ENCODE results near the gene AKT1.

Gene AKT1

DNA sequence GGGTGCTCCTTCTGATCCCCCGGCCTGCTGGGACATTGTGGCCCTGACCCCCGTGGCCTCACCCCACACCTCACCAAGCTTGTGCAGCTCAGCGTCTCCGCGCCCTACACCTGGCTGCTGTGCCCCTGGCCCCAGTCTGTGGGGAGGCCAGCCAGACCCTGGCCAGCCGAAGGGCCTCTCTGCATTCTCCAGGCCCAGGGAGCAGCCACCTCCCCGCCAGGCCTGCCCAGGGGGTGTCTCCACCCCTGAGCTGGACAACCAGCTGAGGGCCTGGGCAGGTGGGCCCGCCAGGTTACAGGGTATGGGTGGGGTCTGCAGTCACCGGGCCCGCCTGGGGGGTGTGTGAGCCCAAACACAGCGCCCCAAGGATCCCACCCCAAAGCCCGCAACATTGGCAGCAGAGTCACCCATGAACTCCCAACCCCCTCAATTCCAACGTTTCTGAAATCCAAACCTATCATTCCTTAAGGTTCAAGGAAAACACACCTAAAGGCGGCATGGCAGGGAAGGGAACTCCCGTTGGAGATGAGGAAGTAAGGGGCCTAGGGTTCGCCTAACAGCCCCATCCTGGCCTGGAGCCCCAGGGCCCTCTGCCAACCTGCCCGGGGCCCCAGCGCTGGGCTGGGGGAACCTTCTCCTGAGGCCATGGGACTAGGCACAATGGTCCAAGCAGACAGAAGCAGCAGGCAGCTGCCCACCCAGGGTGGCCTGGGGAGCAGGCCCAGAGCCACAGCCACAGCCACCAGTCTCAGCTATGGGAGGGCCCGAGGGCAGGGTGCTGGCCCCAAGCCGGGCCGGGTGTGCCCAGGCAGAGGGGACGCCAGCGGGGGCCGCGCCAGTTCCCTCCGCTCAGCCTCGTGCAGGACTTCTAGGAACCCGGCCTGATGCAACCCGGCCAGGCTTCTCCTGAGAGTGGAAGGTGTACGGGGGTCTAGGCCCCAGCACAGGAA, 8.5 kb downstream of the AKT1 start:
- H2AFZ ChIP-seq (ENCODE audit: low read length): no peak overlapping the region
- no CpG with 5 or more reads among the region's 30 CpGs for WGBS, 2 donors (ENCODE audit: extremely low coverage in 2 of 2, insufficient read length in 2 of 2, insufficient replicate concordance in 1 of 2)
- H4K8ac ChIP-seq (ENCODE audit: low read depth, low read length): no peak overlapping the region
- H3K9ac ChIP-seq (ENCODE audit: low read depth, low read length, poor library complexity): no peak overlapping the region
- H3K27ac ChIP-seq (replicated peaks; ENCODE audit: low read length): no peak overlapping the region
- H3K23ac ChIP-seq (ENCODE audit: low read depth, low read length, poor library complexity): no peak overlapping the region
- no peak for DNase-seq (ENCODE audit: low spot score)
- H3K27me3 ChIP-seq (ENCODE audit: control insufficient read depth in 3 of 3, insufficient read depth in 3 of 3, low read depth in 1 of 3, low read length in 3 of 3): no peaks in the 10 kb centered on the region
- no peak overlapping the region for H3K14ac ChIP-seq (ENCODE audit: low read length)
- H3K4me2 ChIP-seq (ENCODE audit: insufficient read depth, low read length, poor library complexity, severe bottlenecking): no peak overlapping the region
- H2BK5ac ChIP-seq (ENCODE audit: low read length): no peak overlapping the region
- no peak overlapping the region for H2BK120ac ChIP-seq (ENCODE audit: low read depth, low read length)
- H3K4me1 ChIP-seq (ENCODE audit: control insufficient read depth in 2 of 2, insufficient read depth in 1 of 2, low read depth in 1 of 2, low read length in 2 of 2): no peaks in the 10 kb centered on the region
- no peak overlapping the region for H3K4me3 ChIP-seq (ENCODE audit: low read length in 2 of 2)
- H4K91ac ChIP-seq (ENCODE audit: low read depth, low read length, poor library complexity): no peak overlapping the region
- no peak overlapping the region for H3K18ac ChIP-seq (ENCODE audit: low read length)
- H2BK15ac ChIP-seq (ENCODE audit: low read length): no peak overlapping the region
- no peak overlapping the region for H3K4ac ChIP-seq (ENCODE audit: low read length)
- H3K36me3 ChIP-seq (replicated peaks in 1 of 2; ENCODE audit: control insufficient read depth in 2 of 2, insufficient read depth in 2 of 2, low read length in 2 of 2): peaks cover 13 to 78% of the 10 kb centered on the region in 2 donors
- H3K79me1 ChIP-seq (ENCODE audit: low read depth, low read length): peaks cover 37% of the 10 kb centered on the region
- no peak overlapping the region for H2BK12ac ChIP-seq (ENCODE audit: low read length)
- H3K9me3 ChIP-seq (replicated peaks in 1 of 2; ENCODE audit: control insufficient read depth in 2 of 2, insufficient read depth in 1 of 2, low read depth in 1 of 2, low read length in 2 of 2): no peaks in the 10 kb centered on the region
- peak overlapping the region; percentile 28 for H2AK5ac ChIP-seq (ENCODE audit: low read depth, low read length)

DNA sequence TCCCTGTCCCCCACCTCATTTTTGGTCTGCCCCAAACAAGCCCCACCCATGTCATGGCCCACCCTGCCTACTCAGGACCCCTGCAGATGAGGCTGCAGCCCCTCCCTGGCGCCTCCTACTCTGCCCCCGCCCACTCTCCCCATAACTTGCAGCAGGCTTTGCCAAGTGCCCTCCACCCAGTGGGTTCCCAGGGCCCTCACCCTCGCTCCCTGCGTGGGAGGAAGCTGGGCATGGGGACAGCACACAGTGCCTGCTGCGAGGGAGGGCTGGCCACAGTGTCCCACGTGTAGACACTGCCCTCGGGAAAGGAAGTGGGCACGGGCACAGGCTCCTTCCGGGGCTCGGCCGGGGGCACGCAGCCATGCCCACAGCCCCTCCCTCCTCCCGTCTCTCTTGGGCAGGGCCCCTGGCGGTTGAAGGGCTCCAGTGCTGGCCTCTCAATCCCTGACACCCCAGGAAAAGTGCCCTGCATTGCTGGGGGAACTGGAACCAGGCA, 9.4 kb downstream of the AKT1 start:
- no peak overlapping the region for H3K18ac ChIP-seq (ENCODE audit: low read length)
- H4K8ac ChIP-seq (ENCODE audit: low read depth, low read length): no peak overlapping the region
- H3K23ac ChIP-seq (ENCODE audit: low read depth, low read length, poor library complexity): no peak overlapping the region
- H3K4me2 ChIP-seq (ENCODE audit: insufficient read depth, low read length, poor library complexity, severe bottlenecking): no peak overlapping the region
- H4K91ac ChIP-seq (ENCODE audit: low read depth, low read length, poor library complexity): no peak overlapping the region
- H2BK15ac ChIP-seq (ENCODE audit: low read length): no peak overlapping the region
- H2AFZ ChIP-seq (ENCODE audit: low read length): no peak overlapping the region
- no peaks in the 10 kb centered on the region for H3K27me3 ChIP-seq (ENCODE audit: control insufficient read depth in 3 of 3, insufficient read depth in 3 of 3, low read depth in 1 of 3, low read length in 3 of 3)
- H3K79me1 ChIP-seq (ENCODE audit: low read depth, low read length): peaks cover 36% of the 10 kb centered on the region
- no peak overlapping the region for H3K4ac ChIP-seq (ENCODE audit: low read length)
- no peak overlapping the region for H2AK5ac ChIP-seq (ENCODE audit: low read depth, low read length)
- H3K27ac ChIP-seq (replicated peaks; ENCODE audit: low read length): no peak overlapping the region
- H2BK12ac ChIP-seq (ENCODE audit: low read length): no peak overlapping the region
- H3K4me3 ChIP-seq (ENCODE audit: low read length in 2 of 2): no peak overlapping the region
- H2BK5ac ChIP-seq (ENCODE audit: low read length): no peak overlapping the region
- no CpG with 5 or more reads among the region's 14 CpGs for WGBS, 2 donors (ENCODE audit: extremely low coverage in 2 of 2, insufficient read length in 2 of 2, insufficient replicate concordance in 1 of 2)
- no peak overlapping the region for H3K14ac ChIP-seq (ENCODE audit: low read length)
- H3K9me3 ChIP-seq (replicated peaks in 1 of 2; ENCODE audit: control insufficient read depth in 2 of 2, insufficient read depth in 1 of 2, low read depth in 1 of 2, low read length in 2 of 2): no peaks in the 10 kb centered on the region
- H2BK120ac ChIP-seq (ENCODE audit: low read depth, low read length): no peak overlapping the region
- no peaks in the 10 kb centered on the region for H3K4me1 ChIP-seq (ENCODE audit: control insufficient read depth in 2 of 2, insufficient read depth in 1 of 2, low read depth in 1 of 2, low read length in 2 of 2)
- H3K36me3 ChIP-seq (replicated peaks in 1 of 2; ENCODE audit: control insufficient read depth in 2 of 2, insufficient read depth in 2 of 2, low read length in 2 of 2): peaks cover 8 to 69% of the 10 kb centered on the region in 2 donors
- H3K9ac ChIP-seq (ENCODE audit: low read depth, low read length, poor library complexity): no peak overlapping the region
- no peak for DNase-seq (ENCODE audit: low spot score)

DNA sequence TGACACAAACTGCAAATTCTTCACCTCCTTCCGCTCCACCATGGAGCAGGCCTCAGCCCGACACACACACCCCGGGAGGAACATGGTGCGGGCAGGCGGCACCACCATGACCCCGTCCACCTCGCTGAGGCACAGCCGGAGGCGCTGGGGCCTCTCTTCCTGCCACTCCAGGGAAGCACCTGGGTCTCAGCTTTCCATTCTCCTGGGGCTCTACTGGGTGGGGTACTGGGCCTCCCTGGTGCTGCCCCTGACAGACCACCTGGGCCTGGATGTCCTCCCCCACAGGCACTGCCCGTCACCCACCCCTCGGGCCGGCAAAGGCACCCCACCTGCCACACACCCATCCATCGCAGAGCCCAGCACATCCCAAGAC, 9.9 kb downstream of the AKT1 start:
- H3K4me1 ChIP-seq (ENCODE audit: control insufficient read depth in 2 of 2, insufficient read depth in 1 of 2, low read depth in 1 of 2, low read length in 2 of 2): no peaks in the 10 kb centered on the region
- H3K79me1 ChIP-seq (ENCODE audit: low read depth, low read length): peaks cover 33% of the 10 kb centered on the region
- no peak overlapping the region for H2BK12ac ChIP-seq (ENCODE audit: low read length)
- H2AK5ac ChIP-seq (ENCODE audit: low read depth, low read length): no peak overlapping the region
- H2AFZ ChIP-seq (ENCODE audit: low read length): no peak overlapping the region
- no peak overlapping the region for H3K4me3 ChIP-seq (ENCODE audit: low read length in 2 of 2)
- H3K18ac ChIP-seq (ENCODE audit: low read length): no peak overlapping the region
- no peak overlapping the region for H4K91ac ChIP-seq (ENCODE audit: low read depth, low read length, poor library complexity)
- no peak overlapping the region for H3K23ac ChIP-seq (ENCODE audit: low read depth, low read length, poor library complexity)
- H3K9me3 ChIP-seq (replicated peaks in 1 of 2; ENCODE audit: control insufficient read depth in 2 of 2, insufficient read depth in 1 of 2, low read depth in 1 of 2, low read length in 2 of 2): no peaks in the 10 kb centered on the region
- peaks cover 6 to 68% of the 10 kb centered on the region in 2 donors for H3K36me3 ChIP-seq (replicated peaks in 1 of 2; ENCODE audit: control insufficient read depth in 2 of 2, insufficient read depth in 2 of 2, low read length in 2 of 2)
- no peaks in the 10 kb centered on the region for H3K27me3 ChIP-seq (ENCODE audit: control insufficient read depth in 3 of 3, insufficient read depth in 3 of 3, low read depth in 1 of 3, low read length in 3 of 3)
- no peak overlapping the region for H2BK120ac ChIP-seq (ENCODE audit: low read depth, low read length)
- no peak overlapping the region for H2BK5ac ChIP-seq (ENCODE audit: low read length)
- H2BK15ac ChIP-seq (ENCODE audit: low read length): no peak overlapping the region
- no peak overlapping the region for H3K9ac ChIP-seq (ENCODE audit: low read depth, low read length, poor library complexity)
- no CpG with 5 or more reads among the region's 13 CpGs for WGBS, 2 donors (ENCODE audit: extremely low coverage in 2 of 2, insufficient read length in 2 of 2, insufficient replicate concordance in 1 of 2)
- H3K14ac ChIP-seq (ENCODE audit: low read length): no peak overlapping the region
- no peak for DNase-seq (ENCODE audit: low spot score)
- no peak overlapping the region for H3K4ac ChIP-seq (ENCODE audit: low read length)
- no peak overlapping the region for H3K27ac ChIP-seq (replicated peaks; ENCODE audit: low read length)
- no peak overlapping the region for H3K4me2 ChIP-seq (ENCODE audit: insufficient read depth, low read length, poor library complexity, severe bottlenecking)
- no peak overlapping the region for H4K8ac ChIP-seq (ENCODE audit: low read depth, low read length)

DNA sequence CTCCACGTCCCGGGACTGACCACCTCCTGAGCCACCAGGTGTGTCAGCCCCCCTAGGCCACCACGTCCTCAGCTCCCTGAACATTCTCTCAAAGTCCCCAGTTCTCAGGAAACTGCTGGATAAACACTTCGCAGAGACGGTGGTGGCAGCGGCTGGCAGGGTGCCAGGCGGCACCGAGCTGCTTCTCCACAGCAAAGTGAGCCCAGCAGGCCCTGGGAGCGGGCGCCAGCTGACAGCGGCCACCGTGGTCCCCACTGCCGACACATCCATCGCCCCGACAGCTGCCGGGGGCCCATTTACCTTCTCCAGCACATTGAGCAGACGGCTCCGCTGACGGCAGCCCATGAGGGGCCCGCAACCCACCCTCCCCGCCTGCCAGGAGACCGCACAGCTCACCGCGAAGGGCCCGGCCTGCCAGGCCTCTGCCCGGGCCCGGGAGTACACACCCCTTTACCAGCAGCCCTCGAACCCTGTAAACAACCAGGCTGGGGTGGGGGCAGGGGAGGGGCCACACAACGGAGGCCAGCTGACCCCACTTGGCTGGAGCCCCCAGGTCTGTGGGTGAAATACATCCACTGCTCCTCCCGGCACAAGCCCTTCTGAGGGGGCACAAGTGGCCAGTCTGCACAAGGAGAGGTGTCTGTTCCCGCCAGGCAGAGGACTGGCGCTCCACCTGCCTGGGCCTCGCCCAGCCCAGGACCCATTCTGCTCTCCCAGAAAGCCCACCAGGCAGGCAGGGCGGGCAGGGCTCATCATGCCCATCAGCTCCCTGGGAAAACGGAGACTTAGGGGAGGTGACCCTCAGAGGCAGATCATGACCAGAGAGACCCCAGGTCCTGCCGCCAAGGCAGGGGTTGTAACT, 10.5 kb downstream of the AKT1 start:
- Histone ChIP-seq H2AFZ (ENCODE audit: low read length) (no peak overlapping the region), H3K4ac (ENCODE audit: low read length) (no peak overlapping the region), H4K91ac (ENCODE audit: low read depth, low read length, poor library complexity) (no peak overlapping the region), H3K36me3 (replicated peaks in 1 of 2; ENCODE audit: control insufficient read depth in 2 of 2, insufficient read depth in 2 of 2, low read length in 2 of 2) (peaks cover 5 to 65% of the 10 kb centered on the region in 2 donors), H3K79me1 (ENCODE audit: low read depth, low read length) (peaks cover 28% of the 10 kb centered on the region), H2BK15ac (ENCODE audit: low read length) (no peak overlapping the region), H2BK12ac (ENCODE audit: low read length) (no peak overlapping the region), H3K18ac (ENCODE audit: low read length) (no peak overlapping the region), H3K4me2 (ENCODE audit: insufficient read depth, low read length, poor library complexity, severe bottlenecking) (no peak overlapping the region), H3K27ac (replicated peaks; ENCODE audit: low read length) (no peak overlapping the region), H2AK5ac (ENCODE audit: low read depth, low read length) (no peak overlapping the region), H3K9me3 (replicated peaks in 1 of 2; ENCODE audit: control insufficient read depth in 2 of 2, insufficient read depth in 1 of 2, low read depth in 1 of 2, low read length in 2 of 2) (no peaks in the 10 kb centered on the region), H2BK120ac (ENCODE audit: low read depth, low read length) (no peak overlapping the region), H4K8ac (ENCODE audit: low read depth, low read length) (no peak overlapping the region), H3K9ac (ENCODE audit: low read depth, low read length, poor library complexity) (no peak overlapping the region), H3K14ac (ENCODE audit: low read length) (no peak overlapping the region), H3K23ac (ENCODE audit: low read depth, low read length, poor library complexity) (peak overlapping the region; percentile 73), H3K4me3 (ENCODE audit: low read length in 2 of 2) (no peak overlapping the region), H3K27me3 (ENCODE audit: control insufficient read depth in 3 of 3, insufficient read depth in 3 of 3, low read depth in 1 of 3, low read length in 3 of 3) (no peaks in the 10 kb centered on the region), H3K4me1 (ENCODE audit: control insufficient read depth in 2 of 2, insufficient read depth in 1 of 2, low read depth in 1 of 2, low read length in 2 of 2) (no peaks in the 10 kb centered on the region), H2BK5ac (ENCODE audit: low read length) (peak overlapping the region; percentile 60)
- no peak for DNase-seq (ENCODE audit: low spot score)
- no CpG with 5 or more reads among the region's 36 CpGs for WGBS, 2 donors (ENCODE audit: extremely low coverage in 2 of 2, insufficient read length in 2 of 2, insufficient replicate concordance in 1 of 2)

Measured in neuronal stem cell (in vitro differentiated cells).